VCaP (cell line): ENCODE measurements around the gene SYNE3.

Source experiments
- H3K27ac ChIP-seq: fragments of 450-650 bp; 2 replicates; pipeline ENCODE4 v1.5.1; 2017
- CTCF ChIP-seq: fragments of 450-650 bp; conservative IDR thresholded peaks from 2 replicates; pipeline ENCODE4 v1.5.1; 2017; ENCODE audit warnings: mild to moderate bottlenecking, moderate library complexity

Gene SYNE3

GRCh38 chr14:95483309-95484165 is 32.9 kb downstream of the SYNE3 start:
- no peak for TF ChIP-seq CTCF
- no peak overlapping the region for H3K27ac ChIP-seq

- H3K27ac ChIP-seq, result no peak overlapping the region
Measured at GRCh38 chr14:95482627-95483308, 33.7 kb downstream of the SYNE3 start.

GRCh38 chr14:95481391-95482022 is 34.9 kb downstream of the SYNE3 start:
- TF ChIP-seq CTCF, result no peak

More at GRCh38 chr14:95482627-95483308, 33.7 kb downstream of the SYNE3 start:
- TF ChIP-seq CTCF, result no peak

GRCh38 chr14:95480887-95481226 is 35.6 kb downstream of the SYNE3 start:
- no peak overlapping the region for H3K27ac ChIP-seq
- TF ChIP-seq CTCF, result no peak

More at GRCh38 chr14:95481391-95482022, 34.9 kb downstream of the SYNE3 start:
- no peak overlapping the region for H3K27ac ChIP-seq

GRCh38 chr14:95480109-95480886 is 36.2 kb downstream of the SYNE3 start:
- TF ChIP-seq CTCF, result no peak
- H3K27ac ChIP-seq, result no peak overlapping the region

- H3K27ac ChIP-seq, result no peak overlapping the region
- TF ChIP-seq CTCF, result no peak
Measured at GRCh38 chr14:95479494-95479893, 37.0 kb downstream of the SYNE3 start.
